ENCODE results near the gene TMCO6. TPM values are rescaled to one million over a fixed set of nuclear protein-coding genes. Genes with fewer than 3 reads are reported as not detected.

The TMCO6 gene
- total RNA-seq, 1 donor from 2014 or later: 17.8 TPM

DNA sequence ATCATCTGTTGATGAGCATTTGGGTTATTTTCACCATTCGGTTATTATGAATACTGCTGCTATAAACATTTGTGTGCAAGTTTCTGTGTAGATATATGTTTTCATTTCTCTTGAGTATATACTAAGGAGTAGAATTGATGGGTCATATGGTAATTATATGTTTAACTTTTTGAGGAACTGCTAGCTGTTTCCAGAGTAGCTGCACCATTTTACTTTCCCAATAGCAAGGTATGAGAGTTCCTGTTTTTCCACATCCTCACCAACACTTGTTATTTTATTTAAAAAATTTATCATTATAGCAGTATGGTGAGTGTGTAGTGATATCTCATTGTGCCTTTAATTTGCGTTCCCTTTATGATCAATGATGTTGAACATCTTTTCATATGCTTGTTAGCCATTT lies 35.5 kb upstream of the TMCO6 start:
- Mint-ChIP-seq H3K4me1 (no peaks in the 10 kb centered on the region), H3K36me3 (no peaks in the 10 kb centered on the region), H3K27me3 (ENCODE audit: insufficient read depth, low read depth) (peaks cover 5% of the 10 kb centered on the region), H3K27ac (no peak overlapping the region), H3K9me3 (no peaks in the 10 kb centered on the region), H3K4me3 (no peak overlapping the region)
- H3K4me1 ChIP-seq: no peaks in the 10 kb centered on the region
- TF ChIP-seq CTCF (IDR thresholded peaks at IDR 0.05) (no peak), EZH2phosphoT487 (IDR thresholded peaks at IDR 0.05) (no peak), EZH2 (IDR thresholded peaks at IDR 0.05) (no peak)
- no peaks in the 10 kb centered on the region for H4K20me1 ChIP-seq (ENCODE audit: low read depth)
- H3K4me3 ChIP-seq: no peak overlapping the region
- no peaks in the 10 kb centered on the region for H3K79me2 ChIP-seq (ENCODE audit: low read depth)
- H3K27me3 ChIP-seq: no peaks in the 10 kb centered on the region
- H3K9me3 ChIP-seq (ENCODE audit: low read depth): no peaks in the 10 kb centered on the region
- H3K27ac ChIP-seq: no peak overlapping the region
- no peak overlapping the region for H3K9ac ChIP-seq
- no peak overlapping the region for H3K4me2 ChIP-seq
- no peaks in the 10 kb centered on the region for H3F3A ChIP-seq (ENCODE audit: low read depth)
- no peaks in the 10 kb centered on the region for H3K36me3 ChIP-seq
- no peak overlapping the region for H2AFZ ChIP-seq (replicated peaks)
- no peak for DNase-seq (ENCODE audit: low spot score)

DNA sequence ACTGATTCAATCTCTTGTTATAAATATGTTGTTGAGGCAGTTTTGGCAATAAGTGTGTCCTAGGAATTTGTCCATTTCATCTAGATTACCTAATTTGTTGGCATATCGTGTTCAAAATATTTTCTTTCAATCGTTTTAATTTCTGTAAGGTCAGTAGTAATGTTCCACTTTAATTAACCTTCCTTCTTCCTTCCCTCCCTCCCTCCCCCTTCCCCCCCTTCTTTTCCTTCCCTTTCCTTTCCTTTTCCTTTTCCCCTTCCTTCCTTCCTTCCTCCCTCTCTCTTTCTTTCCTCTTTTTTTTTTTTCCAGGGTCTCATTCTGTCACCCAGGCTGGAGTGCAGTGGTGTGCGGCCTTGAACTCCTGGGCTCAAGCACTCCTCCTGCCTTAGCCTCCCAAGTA lies 33.4 kb upstream of the TMCO6 start:
- no peak for DNase-seq (ENCODE audit: low spot score)
- no peaks in the 10 kb centered on the region for H3F3A ChIP-seq (ENCODE audit: low read depth)
- H3K79me2 ChIP-seq (ENCODE audit: low read depth): no peaks in the 10 kb centered on the region
- H3K27me3 ChIP-seq: no peaks in the 10 kb centered on the region
- no peak overlapping the region for H2AFZ ChIP-seq (replicated peaks)
- H3K9ac ChIP-seq: no peak overlapping the region
- H3K36me3 Mint-ChIP-seq: no peaks in the 10 kb centered on the region
- H4K20me1 ChIP-seq (ENCODE audit: low read depth): no peaks in the 10 kb centered on the region
- H3K4me3 Mint-ChIP-seq: no peak overlapping the region
- no peaks in the 10 kb centered on the region for H3K9me3 ChIP-seq (ENCODE audit: low read depth)
- H3K4me2 ChIP-seq: no peak overlapping the region
- no peaks in the 10 kb centered on the region for H3K36me3 ChIP-seq
- no peaks in the 10 kb centered on the region for H3K4me1 ChIP-seq
- H3K27ac Mint-ChIP-seq: no peak overlapping the region
- no peak overlapping the region for H3K4me3 ChIP-seq
- H3K9me3 Mint-ChIP-seq: no peaks in the 10 kb centered on the region
- H3K27ac ChIP-seq: no peak overlapping the region
- no peaks in the 10 kb centered on the region for H3K4me1 Mint-ChIP-seq
- TF ChIP-seq EZH2phosphoT487 (IDR thresholded peaks at IDR 0.05): no peak
- no peak for TF ChIP-seq CTCF (IDR thresholded peaks at IDR 0.05)
- peaks cover 5% of the 10 kb centered on the region for H3K27me3 Mint-ChIP-seq (ENCODE audit: insufficient read depth, low read depth)

DNA sequence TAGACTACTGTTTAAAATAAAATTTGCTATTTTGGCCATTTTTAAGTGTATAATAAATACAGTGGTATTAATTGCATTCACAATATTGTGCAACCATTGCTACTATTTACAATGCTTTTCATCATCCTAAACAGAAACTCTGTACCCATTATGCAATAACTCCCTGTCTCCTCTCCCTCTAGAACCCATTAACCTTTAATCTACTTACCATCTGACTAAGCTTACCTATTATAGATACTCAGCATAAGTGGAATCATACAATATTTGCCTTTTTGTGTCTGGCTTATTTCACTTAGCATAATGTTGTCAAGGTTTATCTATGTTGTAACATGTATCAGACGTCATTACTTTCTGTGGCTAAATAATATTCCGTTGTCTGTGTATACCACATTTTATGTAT lies 32.2 kb upstream of the TMCO6 start:
- Histone ChIP-seq H3K9ac (no peak overlapping the region), H2AFZ (replicated peaks) (no peak overlapping the region), H3K79me2 (ENCODE audit: low read depth) (no peaks in the 10 kb centered on the region), H4K20me1 (ENCODE audit: low read depth) (no peaks in the 10 kb centered on the region), H3K4me1 (no peaks in the 10 kb centered on the region), H3K27me3 (no peaks in the 10 kb centered on the region), H3K4me2 (no peak overlapping the region), H3K27ac (no peak overlapping the region), H3K4me3 (no peak overlapping the region), H3F3A (ENCODE audit: low read depth) (no peaks in the 10 kb centered on the region), H3K36me3 (no peaks in the 10 kb centered on the region), H3K9me3 (ENCODE audit: low read depth) (no peaks in the 10 kb centered on the region)
- H3K4me1 Mint-ChIP-seq: peaks cover 4% of the 10 kb centered on the region
- DNase-seq (ENCODE audit: low spot score): no peak
- H3K4me3 Mint-ChIP-seq: no peak overlapping the region
- H3K36me3 Mint-ChIP-seq: no peaks in the 10 kb centered on the region
- TF ChIP-seq EZH2 (IDR thresholded peaks at IDR 0.05) (no peak), CTCF (IDR thresholded peaks at IDR 0.05) (no peak), EZH2phosphoT487 (IDR thresholded peaks at IDR 0.05) (no peak)
- peaks cover 4% of the 10 kb centered on the region for H3K9me3 Mint-ChIP-seq
- H3K27ac Mint-ChIP-seq: no peak overlapping the region
- H3K27me3 Mint-ChIP-seq (ENCODE audit: insufficient read depth, low read depth): peaks cover 5% of the 10 kb centered on the region

DNA sequence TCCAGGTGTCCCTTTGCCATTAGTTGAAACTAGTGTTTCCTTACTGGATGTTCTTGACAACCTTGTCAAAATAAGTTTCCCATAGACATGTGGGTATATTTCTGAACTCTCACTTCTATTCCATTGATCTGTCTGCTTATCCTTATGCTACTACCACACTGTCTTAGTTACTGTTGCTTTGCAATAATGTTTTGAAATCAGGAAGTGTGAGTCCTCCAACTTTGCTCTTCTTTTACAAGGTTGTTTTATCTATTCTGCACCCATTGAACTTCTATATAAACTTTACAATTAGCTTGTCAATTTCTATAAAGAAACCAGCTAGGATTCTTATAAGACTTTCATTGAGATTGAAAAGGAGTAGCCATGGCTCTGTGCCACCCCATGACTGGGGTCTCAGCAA lies 30.5 kb upstream of the TMCO6 start:
- H3K36me3 Mint-ChIP-seq: no peaks in the 10 kb centered on the region
- Histone ChIP-seq H3K27me3 (no peaks in the 10 kb centered on the region), H3K36me3 (no peaks in the 10 kb centered on the region), H3K9me3 (ENCODE audit: low read depth) (no peaks in the 10 kb centered on the region), H3K79me2 (ENCODE audit: low read depth) (no peaks in the 10 kb centered on the region), H3K27ac (no peak overlapping the region), H3F3A (ENCODE audit: low read depth) (no peaks in the 10 kb centered on the region), H2AFZ (replicated peaks) (no peak overlapping the region), H4K20me1 (ENCODE audit: low read depth) (no peaks in the 10 kb centered on the region), H3K4me1 (no peaks in the 10 kb centered on the region), H3K4me2 (no peak overlapping the region), H3K9ac (no peak overlapping the region), H3K4me3 (no peak overlapping the region)
- TF ChIP-seq EZH2 (IDR thresholded peaks at IDR 0.05) (no peak), EZH2phosphoT487 (IDR thresholded peaks at IDR 0.05) (no peak), CTCF (IDR thresholded peaks at IDR 0.05) (no peak)
- no peak for DNase-seq (ENCODE audit: low spot score)
- peaks cover 4% of the 10 kb centered on the region for H3K4me1 Mint-ChIP-seq
- H3K9me3 Mint-ChIP-seq: peaks cover 7% of the 10 kb centered on the region
- H3K27ac Mint-ChIP-seq: no peak overlapping the region
- H3K4me3 Mint-ChIP-seq: no peak overlapping the region
- H3K27me3 Mint-ChIP-seq (ENCODE audit: insufficient read depth, low read depth): peaks cover 3% of the 10 kb centered on the region
